Measurements from ENCODE around the gene TRIM9.

TRIM9 gene

GRCh38 chr14:51094901-51095853 lies at the start of gene TRIM9:
TRIM9 (minus strand) TSS chr14:51095105; CDS start chr14:51094939, 166 bp downstream.
- DNase-seq = peak; percentile 98

- no peak for DNase-seq
Observed at GRCh38 chr14:51140856-51141255, 46.0 kb upstream of the TRIM9 start.

GRCh38 chr14:51140338-51140737 lies 45.4 kb upstream of the TRIM9 start:
- DNase-seq = no peak

- no peak for DNase-seq
Observed at GRCh38 chr14:51139121-51139681, 44.3 kb upstream of the TRIM9 start.

- no peak for DNase-seq
Observed at GRCh38 chr14:51138404-51139103, 43.6 kb upstream of the TRIM9 start.

GRCh38 chr14:51131516-51131915 lies 36.6 kb upstream of the TRIM9 start:
- no peak for DNase-seq

- DNase-seq = no peak
Observed at GRCh38 chr14:51129130-51129529, 34.2 kb upstream of the TRIM9 start.

GRCh38 chr14:51124029-51124428 lies 29.1 kb upstream of the TRIM9 start:
- no peak for DNase-seq

GRCh38 chr14:51121096-51121495 lies 26.2 kb upstream of the TRIM9 start:
- no peak for DNase-seq

- DNase-seq = no peak
Observed at GRCh38 chr14:51119411-51120051, 24.6 kb upstream of the TRIM9 start.

- DNase-seq = no peak
Observed at GRCh38 chr14:51118993-51119392, 24.1 kb upstream of the TRIM9 start.

- DNase-seq = no peak
Observed at GRCh38 chr14:51117593-51117992, 22.7 kb upstream of the TRIM9 start.

- no peak for DNase-seq
Observed at GRCh38 chr14:51116682-51117081, 21.8 kb upstream of the TRIM9 start.

- no peak for DNase-seq
Observed at GRCh38 chr14:51109651-51110050, 14.7 kb upstream of the TRIM9 start.

GRCh38 chr14:51107801-51108200 lies 12.9 kb upstream of the TRIM9 start:
- no peak for DNase-seq

- DNase-seq = no peak
Observed at GRCh38 chr14:51104467-51104866, 9.6 kb upstream of the TRIM9 start.

- DNase-seq = no peak
Observed at GRCh38 chr14:51097287-51097686, 2.4 kb upstream of the TRIM9 start.

- no peak for DNase-seq
Observed at GRCh38 chr14:51096870-51097269, 2.0 kb upstream of the TRIM9 start.

GRCh38 chr14:51095854-51096823 lies 1.2 kb upstream of the TRIM9 start:
- no peak for DNase-seq

- DNase-seq = no peak
Observed at GRCh38 chr14:51094282-51094821, 553 bp downstream of the TRIM9 start.

Measured in NCI-H2107 (cell line).